Stimulated activated CD4-positive, alpha-beta T cell treated with anti-CD3 and anti-CD28 coated beads, Interleukin-2, amount 100 ng/mL, for 24 hours (primary cell): Measurements from ENCODE around the gene PSME2.

ENCODE experiments used
- DNase-seq, 2 donors: peaks; one replicate each; pipeline ENCODE4 v3.0.0-alpha.2; 2020

The PSME2 gene

GRCh38 chr14:24150993-24151392, 4.6 kb upstream of the PSME2 start:
- DNase-seq = no peak

GRCh38 chr14:24150567-24150966, 4.2 kb upstream of the PSME2 start:
- DNase-seq = no peak

GRCh38 chr14:24150061-24150460, 3.7 kb upstream of the PSME2 start:
- no peak for DNase-seq

- no peak for DNase-seq
These were observed 3.0 kb upstream of the PSME2 start for GRCh38 chr14:24149302-24149969.

- no peak for DNase-seq
These were observed 1.5 kb upstream of the PSME2 start for GRCh38 chr14:24147761-24148428.

- peak; percentile 98 for DNase-seq
These were observed 759 bp upstream of the PSME2 start, which contains the start of gene RNF31 for GRCh38 chr14:24146978-24147760. Gene RNF31 (plus strand): TSS chr14:24147498. CDS start chr14:24147699, 201 bp downstream.

- DNase-seq = peak in 1 of 2 donors; percentile 14
These were observed 539 bp downstream of the PSME2 start for GRCh38 chr14:24145690-24146452.

- DNase-seq = no peak
These were observed 1.2 kb downstream of the PSME2 start for GRCh38 chr14:24145219-24145618.

GRCh38 chr14:24144451-24144850, 2.0 kb downstream of the PSME2 start:
- DNase-seq = no peak

- DNase-seq = no peak
These were observed 2.9 kb downstream of the PSME2 start for GRCh38 chr14:24143511-24143910.

GRCh38 chr14:24141097-24141880, 5.1 kb downstream of the PSME2 start, which contains the start of gene EMC9:
Gene EMC9 (minus strand): TSS chr14:24141591. CDS start chr14:24141304, 287 bp downstream.
- DNase-seq = peak; percentile 100

- DNase-seq = peak in 1 of 2 donors; percentile 45
These were observed 7.0 kb downstream of the PSME2 start for GRCh38 chr14:24139272-24139934.

GRCh38 chr14:24138396-24139271, 7.8 kb downstream of the PSME2 start:
- no peak for DNase-seq

GRCh38 chr14:24137529-24138395, 8.6 kb downstream of the PSME2 start:
- no peak for DNase-seq

GRCh38 chr14:24136684-24137528, 9.5 kb downstream of the PSME2 start:
- peak in 1 of 2 donors; percentile 34 for DNase-seq

- peak; percentile 94 to 95 for DNase-seq
These were observed 10.4 kb downstream of the PSME2 start, which contains the start of gene PSME1 for GRCh38 chr14:24135834-24136683. Gene PSME1 (plus strand): TSS chr14:24136194. CDS start chr14:24136263, 69 bp downstream.

GRCh38 chr14:24135584-24135833, 10.9 kb downstream of the PSME2 start:
- no peak for DNase-seq
